HCT116 (cell line): ENCODE results near the gene ARHGAP20. TPM values are rescaled to one million over a fixed set of nuclear protein-coding genes. Genes with fewer than 3 reads are reported as not detected.
A peak's percentile ranks its signal among the peaks of the same experiment; 100 is the strongest.

ENCODE experiments used
- ATAC-seq: fragments of 200-7000 bp; cut with Tn5 transposase; 2 replicates; pipeline ENCODE4 v1.9.1; 2020; ENCODE audit warnings: mild to moderate bottlenecking, moderate library complexity
- BruUV-seq: library from RNA; stranded (reverse); fragments of 400-500 nt; replicated peaks from 2 replicates; lab custom pipeline; 2021; lab: Mats Ljungman, UMichigan
- CTCF ChIA-PET: fragments of 300-600 bp; sonication (Branson Sonifier 250); formaldehyde crosslinking; loops from one replicate; lab custom pipeline; 2021; ENCODE audit warnings: antibody characterized with exemption; lab: Charles Lee
- POLR2A ChIA-PET: fragments of 300-600, 350-600 bp; sonication (Branson Sonifier 250); formaldehyde crosslinking; loops from one replicate; lab custom pipeline; 2021; ENCODE audit warnings: antibody characterized with exemption; lab: Charles Lee
- RAD21 ChIA-PET, 2 experiments: fragments of 300-600 bp; sonication (Branson Sonifier 250); formaldehyde crosslinking; loops; one replicate each; lab custom pipeline; 2023; ENCODE audit warnings: low total read pairs in 2 of 2; ENCODE audit not compliant: uncharacterized antibody in 2 of 2, unreplicated experiment in 2 of 2, low non-redundant PET in 1 of 2; lab: Charles Lee
- DNase-seq: peaks from one replicate; pipeline ENCODE4 v3.0.0-alpha.2; 2010; ENCODE audit warnings: low read depth, low spot score
- H2AFZ ChIP-seq: fragments of 200-600 bp; shearing (Covaris generic), sonication (generic); 2 replicates; pipeline ENCODE4 v1.6.1; 2017; ENCODE audit warnings: low read depth, mixed run types, mixed read lengths, antibody characterized with exemption, low read length; ENCODE audit not compliant: poor library complexity, severe bottlenecking
- H3K27ac ChIP-seq: 2 replicates; pipeline ENCODE4 v1.5.1; 2012; ENCODE audit warnings: low read depth, low read length
- H3K27me3 ChIP-seq: fragments of 200-600 bp; sonication (generic); 2 replicates; pipeline ENCODE4 v1.6.1; 2016; ENCODE audit warnings: mixed run types, low read length, mixed read lengths; ENCODE audit not compliant: insufficient read depth
- H3K36me3 ChIP-seq, 2 experiments: fragments of 200-500 bp in 1 of 2; fragments of 200-600 bp in 1 of 2; sonication (Bioruptor generic) in 1 of 2; sonication (generic) in 1 of 2; 2 replicates each; pipeline versions ENCODE4 v1.5.1 to v1.6.1; 2014 to 2016; ENCODE audit warnings: low read length in 2 of 2, inconsistent platforms in 1 of 2, mixed read lengths in 1 of 2, mixed run types in 1 of 2; ENCODE audit not compliant: insufficient read depth in 2 of 2, control insufficient read depth in 1 of 2
- H3K4me1 ChIP-seq, 2 experiments: fragments of 200-600 bp in 1 of 2; sonication (generic) in 1 of 2; 2 replicates each; pipeline versions ENCODE4 v1.5.1 to v1.6.1; 2012 to 2017; ENCODE audit warnings: low read length in 2 of 2, inconsistent platforms in 1 of 2, mild to moderate bottlenecking in 1 of 2, mixed read lengths in 1 of 2, mixed run types in 1 of 2, moderate library complexity in 1 of 2; ENCODE audit not compliant: insufficient read depth in 2 of 2, control insufficient read depth in 1 of 2
- H3K4me2 ChIP-seq: fragments of 200-600 bp; sonication (generic); 2 replicates; pipeline ENCODE4 v1.6.1; 2017; ENCODE audit warnings: mixed run types, low read length, mixed read lengths
- H3K4me3 ChIP-seq, 2 experiments: fragments of 200-600 bp in 1 of 2; sonication (generic) in 1 of 2; replicated peaks in 1 of 2; 2 replicates each; pipeline ENCODE4 v1.5.1; 2011 to 2016; ENCODE audit warnings: low read length in 2 of 2, control low read depth in 1 of 2, low read depth in 1 of 2, mild to moderate bottlenecking in 1 of 2, mixed read lengths in 1 of 2, mixed run types in 1 of 2
- H3K79me2 ChIP-seq: fragments of 200-600 bp; sonication (generic); 2 replicates; pipeline ENCODE4 v1.6.1; 2017; ENCODE audit warnings: mild to moderate bottlenecking, mixed run types, low read length, moderate library complexity, mixed read lengths; ENCODE audit not compliant: insufficient read depth
- H3K9ac ChIP-seq: fragments of 200-600 bp; sonication (generic); 2 replicates; pipeline ENCODE4 v1.6.1; 2016; ENCODE audit warnings: low read length, mixed read lengths
- H3K9me2 ChIP-seq: fragments of 200-600 bp; sonication (generic), shearing (Covaris generic); 2 replicates; pipeline ENCODE4 v1.6.1; 2017; ENCODE audit warnings: mixed run types, mild to moderate bottlenecking, moderate library complexity; ENCODE audit not compliant: insufficient read depth
- H3K9me3 ChIP-seq, 2 experiments: fragments of 200-500 bp in 1 of 2; fragments of 200-600 bp in 1 of 2; sonication (Bioruptor generic) in 1 of 2; sonication (generic) in 1 of 2; 2 replicates each; pipeline ENCODE4 v1.6.1; 2014 to 2017; ENCODE audit warnings: low read length in 2 of 2, mixed read lengths in 2 of 2, inconsistent platforms in 1 of 2, low read depth in 1 of 2, mild to moderate bottlenecking in 1 of 2, mixed run types in 1 of 2, moderate library complexity in 1 of 2; ENCODE audit not compliant: control insufficient read depth in 1 of 2, insufficient read depth in 1 of 2
- H4K20me1 ChIP-seq: fragments of 200-600 bp; sonication (generic), shearing (Covaris generic); 2 replicates; pipeline ENCODE4 v1.6.1; 2017; ENCODE audit warnings: mixed run types, mild to moderate bottlenecking, moderate library complexity; ENCODE audit not compliant: insufficient read depth
- CBX3 ChIP-seq: IDR thresholded peaks from 2 replicates; pipeline ENCODE4 v1.6.1; 2012; ENCODE audit warnings: low read depth
- CEBPB ChIP-seq: IDR thresholded peaks from 2 replicates; pipeline ENCODE4 v1.6.1; 2012; ENCODE audit warnings: low read depth
- EGR1 ChIP-seq: IDR thresholded peaks from 2 replicates; pipeline ENCODE4 v1.6.1; 2012; ENCODE audit warnings: low read depth
- ELF1 ChIP-seq: IDR thresholded peaks from 2 replicates; pipeline ENCODE4 v1.6.1; 2012; ENCODE audit warnings: low read depth, borderline replicate concordance
- EZH2phosphoT487 ChIP-seq: fragments of 200-600 bp; IDR thresholded peaks from 2 replicates; pipeline ENCODE4 v1.6.1; 2018; ENCODE audit warnings: antibody characterized with exemption, borderline replicate concordance
- JUND ChIP-seq: IDR thresholded peaks from 2 replicates; pipeline ENCODE4 v1.6.1; 2012
- POLR2A ChIP-seq: IDR thresholded peaks from 2 replicates; pipeline ENCODE4 v1.7.0; 2011; ENCODE audit warnings: borderline replicate concordance; ENCODE audit not compliant: insufficient read depth, insufficient read length; ENCODE audit errors: extremely low read depth
- REST ChIP-seq: IDR thresholded peaks from 2 replicates; pipeline ENCODE4 v1.6.1; 2012; ENCODE audit warnings: low read depth
- SIN3A ChIP-seq: IDR thresholded peaks from 2 replicates; pipeline ENCODE4 v1.6.1; 2012; ENCODE audit warnings: low read depth
- SRF ChIP-seq: IDR thresholded peaks from 2 replicates; pipeline ENCODE4 v1.6.1; 2012; ENCODE audit warnings: low read depth
- TCF7L2 ChIP-seq: IDR thresholded peaks from 2 replicates; pipeline ENCODE4 v1.7.0; 2011; ENCODE audit warnings: borderline replicate concordance, inconsistent platforms; ENCODE audit not compliant: insufficient read depth, insufficient read length; ENCODE audit errors: extremely low read depth
- YY1 ChIP-seq: IDR thresholded peaks from 2 replicates; pipeline ENCODE4 v1.6.1; 2011; ENCODE audit warnings: low read length, low read depth, moderate library complexity, mild to moderate bottlenecking; ENCODE audit not compliant: insufficient replicate concordance; ENCODE audit errors: extremely low read depth
- ZFX ChIP-seq: fragments of 450-650 bp; IDR thresholded peaks from 2 replicates; pipeline ENCODE4 v1.6.1; 2017
- intact Hi-C: fragments of 100-400 bp; cut with micrococcal nuclease; formaldehyde crosslinking; loops from 2 replicates; pipeline ENCODE4 v1.10.0; 2022
- total RNA-seq: library from RNA; stranded (reverse); gene quantifications from one replicate; pipeline ENCODE4 v1.2.1, GENCODE V29; 2021; ENCODE audit not compliant: unreplicated experiment

Gene ARHGAP20
- total RNA-seq, 1 experiment from 2014 or later, result not detected

- intact Hi-C loops, result no loop called here
- TF ChIP-seq EZH2phosphoT487, result no peak
These were observed 128.1 kb downstream of the ARHGAP20 start for GRCh38 chr11:110584150-110584549.

GRCh38 chr11:110582728-110583432 is 129.4 kb downstream of the ARHGAP20 start:
- ChIA-PET POLR2A (no interaction called here), RAD21 (interaction anchor here in 1 of 2 experiments (0.6 kb wide), 1 partner anchor 446 kb away, joined by 3 read pairs; no protein-coding TSS in a partner anchor), CTCF (no interaction called here)
- Histone ChIP-seq H3K27ac (no peak overlapping the region), H2AFZ (no peak overlapping the region), H3K27me3 (peaks cover 53% of the 10 kb centered on the region), H3K36me3 (no peaks in the 10 kb centered on the region), H3K9me3 (no peaks in the 10 kb centered on the region), H3K9me2 (no peaks in the 10 kb centered on the region), H3K79me2 (no peaks in the 10 kb centered on the region), H3K4me3 (no peak overlapping the region), H3K9ac (no peak overlapping the region), H3K4me1 (no peaks in the 10 kb centered on the region), H4K20me1 (no peaks in the 10 kb centered on the region), H3K4me2 (no peak overlapping the region)
- intact Hi-C loops, result no loop called here
- DNase-seq (no peak), ATAC-seq (peak; percentile 36; the same call in 1 of the 2 replicates)
- TF ChIP-seq SRF (no peak), TCF7L2 (no peak), JUND (no peak), CBX3 (no peak), POLR2A (no peak), ZFX (no peak), ELF1 (no peak), SIN3A (no peak), YY1 (no peak), CEBPB (no peak), EGR1 (no peak), REST (no peak)
- BruUV-seq, result no TSS peak

More at GRCh38 chr11:110584150-110584549, 128.1 kb downstream of the ARHGAP20 start:
- Histone ChIP-seq H3K4me3 (no peak overlapping the region), H4K20me1 (no peaks in the 10 kb centered on the region), H3K4me2 (no peak overlapping the region), H3K9ac (no peak overlapping the region), H3K27me3 (peaks cover 43% of the 10 kb centered on the region), H3K79me2 (no peaks in the 10 kb centered on the region), H3K4me1 (no peaks in the 10 kb centered on the region), H3K9me3 (no peaks in the 10 kb centered on the region), H2AFZ (no peak overlapping the region), H3K9me2 (no peaks in the 10 kb centered on the region), H3K36me3 (no peaks in the 10 kb centered on the region), H3K27ac (no peak overlapping the region)
- ChIA-PET CTCF (no interaction called here), RAD21 (no interaction called here), POLR2A (no interaction called here)
- no TSS peak for BruUV-seq
- DNase-seq (no peak), ATAC-seq (no peak)
